Stomach (tissue), 9 donors: ENCODE data around the gene SIX6. TPM values are rescaled to one million over a fixed set of nuclear protein-coding genes. Genes with fewer than 3 reads are reported as not detected.

Source experiments
- DNase-seq, 2 donors: peaks; one replicate each; pipeline versions ENCODE4 v3.0.0 to v3.0.0-alpha.2; 2013 to 2019
- H3K27ac ChIP-seq, 5 donors: fragments of 200-600 bp in 4 of 5; sonication (generic) in 4 of 5; one replicate each; pipeline ENCODE4 v1.5.1; 2013 to 2019; ENCODE audit warnings: mild to moderate bottlenecking in 1 of 5, moderate library complexity in 1 of 5
- H3K27me3 ChIP-seq, 3 donors: fragments of 200-600 bp; sonication (generic); one replicate each; pipeline ENCODE4 v1.5.1; 2017 to 2019; ENCODE audit warnings: mixed run types in 1 of 3
- H3K36me3 ChIP-seq, 4 donors: fragments of 200-600 bp; sonication (generic); 1 replicate in 3 of 4; 2 replicates in 1 of 4; pipeline ENCODE4 v1.5.1; 2016 to 2019
- H3K4me1 ChIP-seq, 4 donors: fragments of 200-600 bp; sonication (generic); one replicate each; pipeline ENCODE4 v1.5.1; 2016 to 2019
- H3K4me3 ChIP-seq, 4 donors: fragments of 200-600 bp; sonication (generic) in 3 of 4; one replicate each; pipeline ENCODE4 v1.5.1; 2016 to 2019; ENCODE audit warnings: mild to moderate bottlenecking in 1 of 4
- H3K9me3 ChIP-seq, 4 donors: fragments of 200-600 bp; sonication (generic); one replicate each; pipeline ENCODE4 v1.5.1; 2016 to 2019
- EP300 ChIP-seq: sonication (generic); formaldehyde crosslinking; IDR thresholded peaks from one replicate; pipeline ENCODE4 v1.6.1; 2017; ENCODE audit warnings: antibody characterized with exemption
- POLR2A ChIP-seq, 4 donors: fragments of 450-650 bp; IDR thresholded peaks; one replicate each; pipeline ENCODE4 v1.6.1; 2016; ENCODE audit warnings: antibody characterized with exemption in 4 of 4, control low read depth in 2 of 4, mild to moderate bottlenecking in 1 of 4, moderate library complexity in 1 of 4
- POLR2AphosphoS5 ChIP-seq, 3 donors: sonication (generic); formaldehyde crosslinking; IDR thresholded peaks; one replicate each; pipeline ENCODE4 v1.6.1; 2016; ENCODE audit warnings: antibody characterized with exemption in 3 of 3
- WGBS, 5 donors: extraction: QIAGEN DNeasy Blood & Tissue Kit in 3 of 5; methylation state at CpG; one replicate each; pipeline versions ENCODE4 v1.1.5 to v1.1.7; 2013 to 2018; 5-methylcytosine and 5-hydroxymethylcytosine counted together
- intact Hi-C: fragments of 100-400 bp; cut with DNase I; formaldehyde crosslinking; loops from one replicate; pipeline ENCODE4 v1.15.1; 2023; ENCODE audit warnings: low total_unique reads
- polyA plus RNA-seq, 3 donors: library from polyadenylated mRNA; stranded (reverse); fragments of 200-250 nt; gene quantifications; one replicate each; pipeline ENCODE4 v1.2.3, GENCODE V29; 2013
- total RNA-seq, 5 donors: library from RNA; depleted of rRNA; stranded (reverse); fragments of >200 nt; gene quantifications; one replicate each; pipeline versions ENCODE4 v1.1.0 to v1.2.3, GENCODE V29; 2014 to 2016
- TF ChIP-seq, protein P1 (sequence below), 7 experiments: fragments of 450-650 bp in 4 of 7; fragments of 200-600 bp in 3 of 7; sonication (generic) in 3 of 7; IDR thresholded peaks; one replicate each; pipeline ENCODE4 v1.5.1; 2016 to 2019; ENCODE audit warnings: antibody characterized with exemption in 7 of 7, control low read depth in 2 of 7, mild to moderate bottlenecking in 1 of 7
- donor health status: healthy with polysubstance abuse.
- donor health status: Bipolar disorder and iron deficiency.
- donor health status: healthy.

SIX6 gene
- total and polyA plus RNA-seq, 8 donors, result not detected

DNA sequence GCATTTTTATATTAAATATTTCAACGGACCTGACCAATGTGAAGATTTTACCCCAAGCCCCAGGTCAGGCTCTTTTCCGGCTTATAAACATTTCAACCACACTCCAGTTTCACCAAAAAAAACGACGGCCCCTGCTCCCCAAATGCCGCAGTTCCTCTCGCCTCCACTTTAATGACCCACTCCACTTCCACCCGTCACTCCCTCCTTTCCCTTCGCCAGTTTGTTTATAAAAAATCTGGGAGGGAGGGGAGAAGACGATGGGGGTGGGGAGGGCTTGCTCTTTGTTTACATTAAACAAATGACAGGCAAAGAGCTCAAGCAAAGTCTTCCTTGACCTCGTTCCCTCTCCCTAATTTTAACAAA, 5.4 kb downstream of the SIX6 start:
- no peaks in the 10 kb centered on the region for H3K36me3 ChIP-seq
- H3K27me3 ChIP-seq, result peaks cover 37 to 96% (median 77%) of the 10 kb centered on the region in 3 donors
- peaks cover 33 to 42% (median 36%) of the 10 kb centered on the region in 4 donors for H3K4me1 ChIP-seq
- 4 to 9% (median 8%) methylated on average over 10 of the region's 10 CpGs for WGBS, 5 donors
- DNase-seq, result no peak
- no peak overlapping the region for H3K27ac ChIP-seq
- TF ChIP-seq, protein P1, sequence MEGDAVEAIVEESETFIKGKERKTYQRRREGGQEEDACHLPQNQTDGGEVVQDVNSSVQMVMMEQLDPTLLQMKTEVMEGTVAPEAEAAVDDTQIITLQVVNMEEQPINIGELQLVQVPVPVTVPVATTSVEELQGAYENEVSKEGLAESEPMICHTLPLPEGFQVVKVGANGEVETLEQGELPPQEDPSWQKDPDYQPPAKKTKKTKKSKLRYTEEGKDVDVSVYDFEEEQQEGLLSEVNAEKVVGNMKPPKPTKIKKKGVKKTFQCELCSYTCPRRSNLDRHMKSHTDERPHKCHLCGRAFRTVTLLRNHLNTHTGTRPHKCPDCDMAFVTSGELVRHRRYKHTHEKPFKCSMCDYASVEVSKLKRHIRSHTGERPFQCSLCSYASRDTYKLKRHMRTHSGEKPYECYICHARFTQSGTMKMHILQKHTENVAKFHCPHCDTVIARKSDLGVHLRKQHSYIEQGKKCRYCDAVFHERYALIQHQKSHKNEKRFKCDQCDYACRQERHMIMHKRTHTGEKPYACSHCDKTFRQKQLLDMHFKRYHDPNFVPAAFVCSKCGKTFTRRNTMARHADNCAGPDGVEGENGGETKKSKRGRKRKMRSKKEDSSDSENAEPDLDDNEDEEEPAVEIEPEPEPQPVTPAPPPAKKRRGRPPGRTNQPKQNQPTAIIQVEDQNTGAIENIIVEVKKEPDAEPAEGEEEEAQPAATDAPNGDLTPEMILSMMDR (IDR thresholded peaks at IDR 0.05), result no peak
- TF ChIP-seq EP300 (no peak), POLR2AphosphoS5 (IDR thresholded peaks at IDR 0.05) (no peak), POLR2A (IDR thresholded peaks at IDR 0.05) (no peak)
- peaks cover 0 to 20% (median 13%) of the 10 kb centered on the region in 4 donors for H3K9me3 ChIP-seq
- intact Hi-C loops, result no loop called here
- H3K4me3 ChIP-seq, result peak overlapping the region; percentile 30 to 55 (median 46)

DNA sequence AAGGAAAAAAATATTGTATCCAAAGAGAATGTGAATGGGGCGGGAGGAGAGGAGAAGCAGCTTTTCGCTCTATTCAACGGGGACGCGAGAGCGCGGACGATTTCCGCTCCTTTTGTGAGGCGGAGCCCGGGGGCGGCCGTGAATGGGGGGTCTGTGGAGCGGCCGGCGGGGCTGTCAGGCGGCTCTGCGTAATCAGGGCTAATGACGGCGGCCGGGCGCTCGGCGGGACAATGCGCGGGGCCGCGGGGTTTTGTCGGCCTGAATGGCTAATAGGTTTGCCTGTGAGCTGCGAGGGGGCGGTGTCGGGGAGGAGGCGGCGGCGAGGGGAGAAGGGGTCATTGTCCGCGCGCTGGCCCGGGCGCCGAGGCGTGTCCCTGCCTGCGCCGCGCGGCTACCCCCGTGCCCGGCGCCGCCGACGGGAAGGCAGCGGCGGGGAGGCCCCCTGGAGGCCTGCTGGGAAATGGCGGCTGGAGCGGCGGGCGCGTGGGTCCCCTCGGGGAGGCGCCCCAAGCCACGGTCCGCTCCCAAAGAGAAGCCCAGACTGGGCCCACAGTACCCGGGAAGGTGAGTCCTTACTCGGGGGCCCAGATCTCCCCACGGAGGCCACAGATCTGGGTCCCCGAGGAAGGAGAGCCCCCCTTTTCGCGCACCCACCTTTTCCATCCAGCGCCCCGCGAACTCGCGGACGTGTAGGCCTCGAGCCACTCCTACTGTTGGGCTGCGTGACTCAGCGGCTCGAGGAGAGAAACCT, 6.0 kb downstream of the SIX6 start:
- Histone ChIP-seq H3K9me3 (peaks cover 0 to 20% (median 10%) of the 10 kb centered on the region in 4 donors), H3K27ac (no peak overlapping the region), H3K36me3 (no peaks in the 10 kb centered on the region), H3K4me3 (peak overlapping the region; percentile 30 to 55 (median 46)), H3K4me1 (peaks cover 27 to 36% (median 31%) of the 10 kb centered on the region in 4 donors), H3K27me3 (peaks cover 33 to 91% (median 71%) of the 10 kb centered on the region in 3 donors)
- peak in 1 of 2 donors; percentile 64 for DNase-seq
- TF ChIP-seq, protein P1 (IDR thresholded peaks at IDR 0.05), result peak in 1 of 7 experiments; percentile 26
- no peak for TF ChIP-seq POLR2AphosphoS5 (IDR thresholded peaks at IDR 0.05)
- intact Hi-C loops, result no loop called here
- WGBS, 5 donors, result 2 to 5% (median 3%) methylated on average over 38 to 79 of the region's 79 CpGs

DNA sequence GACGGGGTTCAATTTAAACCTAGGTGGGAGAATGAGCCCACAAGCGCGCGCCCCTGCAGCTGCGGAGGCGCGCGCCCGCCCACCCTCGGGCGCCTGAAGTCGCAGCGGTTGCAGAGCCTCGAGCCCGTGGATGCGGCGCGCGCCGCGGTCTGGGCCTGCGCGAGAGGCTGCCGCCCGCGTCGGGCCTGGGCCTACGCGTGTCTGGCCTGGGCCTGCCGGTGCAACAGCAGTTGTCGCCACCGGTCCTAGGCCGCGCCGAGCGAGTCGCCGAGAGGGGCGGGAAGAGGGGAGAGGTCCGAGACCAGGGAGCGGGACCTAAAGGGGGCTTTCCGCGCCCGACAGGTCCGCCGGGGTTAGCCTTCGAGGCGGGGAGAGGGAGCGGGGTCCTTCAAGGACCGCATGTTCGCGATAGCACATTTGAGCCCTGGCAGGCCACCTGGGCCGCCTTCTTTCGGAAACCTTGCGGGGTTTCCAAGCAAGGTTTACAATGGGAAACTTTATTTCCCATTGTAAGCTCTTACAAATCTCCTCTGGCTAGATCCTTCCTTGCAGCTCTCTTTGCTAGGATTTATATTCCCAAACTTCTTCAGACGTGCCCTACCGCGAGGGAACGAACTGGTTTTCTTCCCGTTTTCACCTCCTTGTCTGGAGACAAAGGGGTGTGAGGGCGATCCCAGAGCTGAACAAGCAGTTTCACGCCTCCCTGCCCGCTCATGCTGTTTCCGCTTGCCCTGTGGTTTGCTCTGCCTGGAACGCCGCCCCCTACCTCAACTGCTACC, 6.8 kb downstream of the SIX6 start:
- intact Hi-C loops, result no loop called here
- no peak for TF ChIP-seq POLR2AphosphoS5 (IDR thresholded peaks at IDR 0.05)
- TF ChIP-seq, protein P1 (IDR thresholded peaks at IDR 0.05), result no peak
- TF ChIP-seq POLR2A (IDR thresholded peaks at IDR 0.05), result no peak
- no peak for TF ChIP-seq EP300
- peaks cover 25 to 83% (median 63%) of the 10 kb centered on the region in 3 donors for H3K27me3 ChIP-seq
- peak in 1 of 2 donors; percentile 60 for DNase-seq
- peaks cover 21 to 28% (median 24%) of the 10 kb centered on the region in 4 donors for H3K4me1 ChIP-seq
- no peak overlapping the region for H3K27ac ChIP-seq
- H3K4me3 ChIP-seq, result peak overlapping the region; percentile 30 to 55 (median 46)
- WGBS, 5 donors, result 8 to 31% (median 14%) methylated on average over 26 to 66 of the region's 66 CpGs
- H3K9me3 ChIP-seq, result peaks cover 0 to 20% (median 10%) of the 10 kb centered on the region in 4 donors
- no peaks in the 10 kb centered on the region for H3K36me3 ChIP-seq

DNA sequence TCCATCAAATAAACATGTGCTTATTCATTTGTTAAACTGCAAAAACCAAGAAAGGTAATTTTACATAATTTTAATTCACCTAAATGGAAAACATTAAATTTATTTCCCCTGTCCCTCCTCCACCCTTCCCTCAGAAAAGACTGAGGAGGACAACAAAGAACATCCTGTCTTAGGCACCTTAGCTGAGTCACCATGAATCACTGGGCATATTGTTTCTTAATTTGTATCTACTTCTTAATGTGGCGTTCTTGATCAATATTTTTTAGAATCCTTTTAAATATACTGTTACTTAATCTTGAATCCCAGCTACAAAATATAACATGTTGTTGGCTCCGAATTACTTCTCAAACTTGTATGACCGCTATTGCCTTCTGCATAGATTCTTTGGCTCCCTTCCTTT, 23.5 kb downstream of the SIX6 start:
- TF ChIP-seq, protein P1 (IDR thresholded peaks at IDR 0.05), result no peak
- no peak for TF ChIP-seq POLR2A (IDR thresholded peaks at IDR 0.05)
- TF ChIP-seq EP300, result no peak
- TF ChIP-seq POLR2AphosphoS5 (IDR thresholded peaks at IDR 0.05), result no peak

More for the DNA sequence above, 23.5 kb downstream of the SIX6 start:
- Histone ChIP-seq H3K36me3 (no peaks in the 10 kb centered on the region), H3K27me3 (peaks cover 0 to 15% (median 0%) of the 10 kb centered on the region in 3 donors), H3K27ac (no peak overlapping the region), H3K9me3 (no peaks in the 10 kb centered on the region), H3K4me1 (no peaks in the 10 kb centered on the region), H3K4me3 (no peak overlapping the region)
- intact Hi-C loops, result no loop called here
- WGBS, 5 donors, result 58 to 79% (median 61%) methylated on average over 3 of the region's 3 CpGs
- DNase-seq, result no peak
